Vagina (tissue), 2 donors: ENCODE results near the gene EAF2.

Experiments used
- CTCF ChIP-seq, 3 experiments: fragments of 450-650 bp in 2 of 3; fragments of 200-600 bp in 1 of 3; sonication (generic) in 1 of 3; IDR thresholded peaks; one replicate each; pipeline ENCODE4 v1.5.1; 2017 to 2019; ENCODE audit warnings: antibody characterized with exemption in 3 of 3, mild to moderate bottlenecking in 2 of 3, moderate library complexity in 2 of 3
- POLR2A ChIP-seq, 2 donors: fragments of 450-650 bp; IDR thresholded peaks; one replicate each; pipeline ENCODE4 v1.6.1; 2017; ENCODE audit warnings: antibody characterized with exemption in 2 of 2, mild to moderate bottlenecking in 2 of 2, moderate library complexity in 2 of 2
- POLR2AphosphoS5 ChIP-seq, 2 donors: sonication (generic); formaldehyde crosslinking; IDR thresholded peaks; one replicate each; pipeline ENCODE4 v1.9.0; 2017; ENCODE audit warnings: antibody characterized with exemption in 2 of 2, mild to moderate bottlenecking in 2 of 2, low read depth in 1 of 2; ENCODE audit not compliant: insufficient read depth in 1 of 2

- no peak for TF ChIP-seq CTCF (IDR thresholded peaks at IDR 0.05)
- TF ChIP-seq POLR2AphosphoS5 (IDR thresholded peaks at IDR 0.05; ENCODE audit: insufficient read depth in 1 of 2, low read depth in 1 of 2), result no peak
- no peak for TF ChIP-seq POLR2A (IDR thresholded peaks at IDR 0.05)
Observed at GRCh38 chr3:121916189-121916588, 81.2 kb downstream of the EAF2 start.
